Tibial nerve (tissue), 4 donors: ENCODE results near the gene CLNK. TPM values are rescaled to one million over a fixed set of nuclear protein-coding genes. Genes with fewer than 3 reads are reported as not detected.

ENCODE experiments used
- DNase-seq, 2 donors: peaks; one replicate each; pipeline ENCODE4 v3.0.0-alpha.2; 2019; ENCODE audit warnings: low spot score in 2 of 2
- H3K27ac ChIP-seq, 4 donors: fragments of 200-600 bp; sonication (generic) in 3 of 4; one replicate each; pipeline ENCODE4 v1.5.1; 2017 to 2019; ENCODE audit warnings: mild to moderate bottlenecking in 1 of 4
- H3K27me3 ChIP-seq, 2 donors: fragments of 200-600 bp; sonication (generic) in 1 of 2; one replicate each; pipeline versions ENCODE4 v1.5.1 to v1.6.0; 2017 to 2019
- H3K36me3 ChIP-seq, 3 donors: fragments of 200-600 bp; sonication (generic); one replicate each; pipeline ENCODE4 v1.5.1; 2018 to 2019
- H3K4me1 ChIP-seq, 4 donors: fragments of 200-600 bp; sonication (generic) in 3 of 4; one replicate each; pipeline ENCODE4 v1.5.1; 2017 to 2019
- H3K4me3 ChIP-seq, 4 donors: fragments of 200-600 bp; sonication (generic) in 3 of 4; one replicate each; pipeline ENCODE4 v1.5.1; 2017 to 2019; ENCODE audit warnings: mild to moderate bottlenecking in 1 of 4, moderate library complexity in 1 of 4
- H3K9me3 ChIP-seq, 4 donors: fragments of 200-600 bp; sonication (generic) in 3 of 4; one replicate each; pipeline ENCODE4 v1.5.1; 2017 to 2019
- CTCF ChIP-seq, 5 experiments: fragments of 200-600 bp in 3 of 5; fragments of 450-650 bp in 2 of 5; sonication (generic) in 3 of 5; IDR thresholded peaks; one replicate each; pipeline ENCODE4 v1.5.1; 2016 to 2019; ENCODE audit warnings: antibody characterized with exemption in 5 of 5, mild to moderate bottlenecking in 3 of 5, moderate library complexity in 2 of 5
- EP300 ChIP-seq, 2 donors: sonication (generic); formaldehyde crosslinking; IDR thresholded peaks; one replicate each; pipeline ENCODE4 v1.6.1; 2017; ENCODE audit warnings: antibody characterized with exemption in 2 of 2, mild to moderate bottlenecking in 1 of 2
- POLR2A ChIP-seq, 2 donors: fragments of 450-650 bp; IDR thresholded peaks; one replicate each; pipeline ENCODE4 v1.6.1; 2017; ENCODE audit warnings: antibody characterized with exemption in 2 of 2, mild to moderate bottlenecking in 2 of 2, moderate library complexity in 2 of 2
- WGBS, 2 donors: methylation state at CpG; one replicate each; pipeline ENCODE4 v1.1.5; 2018; 5-methylcytosine and 5-hydroxymethylcytosine counted together
- total RNA-seq, 4 donors: library from RNA; depleted of rRNA; stranded (reverse); fragments of >200 nt; gene quantifications; one replicate each; pipeline ENCODE4 v1.1.0, GENCODE V29; 2016

The CLNK gene
- total RNA-seq, 4 donors from 2014 or later, result not detected

GRCh38 chr4:10455133-10455532 lies 229.4 kb downstream of the CLNK start:
- no peak for DNase-seq
- WGBS, 2 donors, result 75 to 76% methylated on average over 2 of the region's 2 CpGs
- no peak overlapping the region for H3K27ac ChIP-seq
- H3K4me3 ChIP-seq, result no peak overlapping the region
- peaks cover 0 to 10% (median 2%) of the 10 kb centered on the region in 4 donors for H3K4me1 ChIP-seq
- peaks cover 0 to 49% (median 0%) of the 10 kb centered on the region in 3 donors for H3K36me3 ChIP-seq
- H3K9me3 ChIP-seq, result peaks cover 0 to 32% (median 0%) of the 10 kb centered on the region in 4 donors
- no peak for TF ChIP-seq CTCF (IDR thresholded peaks at IDR 0.05)
- no peak for TF ChIP-seq EP300 (IDR thresholded peaks at IDR 0.05)
- TF ChIP-seq POLR2A (IDR thresholded peaks at IDR 0.05), result no peak
- H3K27me3 ChIP-seq, result peaks cover 0 to 24% of the 10 kb centered on the region in 2 donors

- Histone ChIP-seq H3K27ac (no peak overlapping the region), H3K27me3 (peaks cover 0 to 22% of the 10 kb centered on the region in 2 donors), H3K4me1 (peaks cover 0 to 10% (median 2%) of the 10 kb centered on the region in 4 donors), H3K36me3 (peaks cover 0 to 52% (median 0%) of the 10 kb centered on the region in 3 donors), H3K9me3 (peaks cover 0 to 36% (median 0%) of the 10 kb centered on the region in 4 donors), H3K4me3 (no peak overlapping the region)
- DNase-seq, result no peak
- TF ChIP-seq EP300 (IDR thresholded peaks at IDR 0.05), result no peak
- TF ChIP-seq POLR2A (IDR thresholded peaks at IDR 0.05), result no peak
- no peak for TF ChIP-seq CTCF (IDR thresholded peaks at IDR 0.05)
- 89 to 90% methylated on average over 6 of the region's 6 CpGs for WGBS, 2 donors
These were observed 229.8 kb downstream of the CLNK start for GRCh38 chr4:10454726-10455125.

- no peak for DNase-seq
- Histone ChIP-seq H3K9me3 (peaks cover 0 to 41% (median under 1%) of the 10 kb centered on the region in 4 donors), H3K27me3 (peaks cover 0 to 17% of the 10 kb centered on the region in 2 donors), H3K27ac (no peak overlapping the region), H3K36me3 (peaks cover 0 to 58% (median 0%) of the 10 kb centered on the region in 3 donors), H3K4me3 (no peak overlapping the region), H3K4me1 (peaks cover 0 to 10% (median 2%) of the 10 kb centered on the region in 4 donors)
- WGBS, 2 donors, result 100% methylated on average over 1 of the region's 1 CpG
- no peak for TF ChIP-seq CTCF (IDR thresholded peaks at IDR 0.05)
- TF ChIP-seq POLR2A (IDR thresholded peaks at IDR 0.05), result no peak
- TF ChIP-seq EP300 (IDR thresholded peaks at IDR 0.05), result no peak
These were observed 230.4 kb downstream of the CLNK start for GRCh38 chr4:10454121-10454520.

GRCh38 chr4:10448991-10449390 lies 235.6 kb downstream of the CLNK start:
- Histone ChIP-seq H3K4me1 (no peaks in the 10 kb centered on the region), H3K9me3 (peaks cover 0 to 88% (median 21%) of the 10 kb centered on the region in 4 donors), H3K4me3 (no peak overlapping the region), H3K36me3 (peaks cover 0 to 98% (median 15%) of the 10 kb centered on the region in 3 donors), H3K27ac (no peak overlapping the region), H3K27me3 (no peaks in the 10 kb centered on the region)
- TF ChIP-seq POLR2A (IDR thresholded peaks at IDR 0.05) (no peak), CTCF (IDR thresholded peaks at IDR 0.05) (no peak), EP300 (IDR thresholded peaks at IDR 0.05) (no peak)
- no peak for DNase-seq
- WGBS, 2 donors, result 95 to 96% methylated on average over 5 of the region's 5 CpGs

- TF ChIP-seq EP300 (IDR thresholded peaks at IDR 0.05), result no peak
- TF ChIP-seq POLR2A (IDR thresholded peaks at IDR 0.05), result no peak
- TF ChIP-seq CTCF (IDR thresholded peaks at IDR 0.05), result no peak
- H3K9me3 ChIP-seq, result peaks cover 0 to 78% (median 21%) of the 10 kb centered on the region in 4 donors
- no peaks in the 10 kb centered on the region for H3K27me3 ChIP-seq
- DNase-seq, result no peak
- H3K4me3 ChIP-seq, result no peak overlapping the region
- peaks cover 0 to 43% (median 15%) of the 10 kb centered on the region in 3 donors for H3K36me3 ChIP-seq
- WGBS, 2 donors, result 97% methylated on average over 5 of the region's 5 CpGs
- no peak overlapping the region for H3K27ac ChIP-seq
- no peaks in the 10 kb centered on the region for H3K4me1 ChIP-seq
These were observed 241.6 kb downstream of the CLNK start for GRCh38 chr4:10442976-10443375.
